Breast epithelium (tissue), 3 donors: ENCODE results near the gene EHD4.

ENCODE experiments used
- POLR2A ChIP-seq: fragments of 450-650 bp; IDR thresholded peaks from one replicate; pipeline ENCODE4 v1.6.1; 2016; ENCODE audit warnings: antibody characterized with exemption, mild to moderate bottlenecking, moderate library complexity
- TF ChIP-seq, protein P1 (sequence below), 3 donors: fragments of 450-650 bp; IDR thresholded peaks; one replicate each; pipeline ENCODE4 v1.5.1; 2016 to 2017; ENCODE audit warnings: antibody characterized with exemption in 3 of 3, mild to moderate bottlenecking in 3 of 3, moderate library complexity in 3 of 3

DNA sequence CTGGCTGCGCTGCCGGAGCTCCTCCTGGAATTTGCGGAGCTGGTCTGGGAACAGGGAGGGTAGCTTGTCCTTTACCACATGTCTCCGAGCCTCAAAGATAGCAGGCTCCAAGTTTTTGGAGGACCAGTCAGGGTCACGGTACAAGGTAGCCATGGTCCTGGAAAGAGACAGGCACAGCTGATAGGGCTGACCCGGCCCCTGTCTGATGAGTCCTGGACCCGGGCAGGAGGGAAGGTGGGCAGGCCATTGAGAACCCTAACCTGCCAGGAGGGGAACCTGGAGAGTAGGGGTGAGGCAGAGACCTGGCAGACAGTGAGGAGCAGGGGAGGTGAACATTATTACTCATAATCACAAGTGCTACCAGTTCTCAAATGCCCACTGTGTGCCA lies 20.4 kb upstream of the EHD4 start:
- TF ChIP-seq, protein P1, sequence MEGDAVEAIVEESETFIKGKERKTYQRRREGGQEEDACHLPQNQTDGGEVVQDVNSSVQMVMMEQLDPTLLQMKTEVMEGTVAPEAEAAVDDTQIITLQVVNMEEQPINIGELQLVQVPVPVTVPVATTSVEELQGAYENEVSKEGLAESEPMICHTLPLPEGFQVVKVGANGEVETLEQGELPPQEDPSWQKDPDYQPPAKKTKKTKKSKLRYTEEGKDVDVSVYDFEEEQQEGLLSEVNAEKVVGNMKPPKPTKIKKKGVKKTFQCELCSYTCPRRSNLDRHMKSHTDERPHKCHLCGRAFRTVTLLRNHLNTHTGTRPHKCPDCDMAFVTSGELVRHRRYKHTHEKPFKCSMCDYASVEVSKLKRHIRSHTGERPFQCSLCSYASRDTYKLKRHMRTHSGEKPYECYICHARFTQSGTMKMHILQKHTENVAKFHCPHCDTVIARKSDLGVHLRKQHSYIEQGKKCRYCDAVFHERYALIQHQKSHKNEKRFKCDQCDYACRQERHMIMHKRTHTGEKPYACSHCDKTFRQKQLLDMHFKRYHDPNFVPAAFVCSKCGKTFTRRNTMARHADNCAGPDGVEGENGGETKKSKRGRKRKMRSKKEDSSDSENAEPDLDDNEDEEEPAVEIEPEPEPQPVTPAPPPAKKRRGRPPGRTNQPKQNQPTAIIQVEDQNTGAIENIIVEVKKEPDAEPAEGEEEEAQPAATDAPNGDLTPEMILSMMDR (IDR thresholded peaks at IDR 0.05): no peak
- TF ChIP-seq POLR2A: no peak
